GM18867 (cell line): ENCODE measurements around the gene FGFR3.
"Not testable (repeated sequence)": the region's sequence is repeated elsewhere in the genome, so short reads cannot be mapped to it uniquely, and the experiment has no call there.

Experiments used
- ATAC-seq: cut with Tn5 transposase; IDR thresholded peaks from one replicate; pipeline ENCODE4 v1.9.1; 2021; ENCODE audit warnings: mild to moderate bottlenecking, moderate library complexity; ENCODE audit not compliant: unreplicated experiment

Gene FGFR3

DNA sequence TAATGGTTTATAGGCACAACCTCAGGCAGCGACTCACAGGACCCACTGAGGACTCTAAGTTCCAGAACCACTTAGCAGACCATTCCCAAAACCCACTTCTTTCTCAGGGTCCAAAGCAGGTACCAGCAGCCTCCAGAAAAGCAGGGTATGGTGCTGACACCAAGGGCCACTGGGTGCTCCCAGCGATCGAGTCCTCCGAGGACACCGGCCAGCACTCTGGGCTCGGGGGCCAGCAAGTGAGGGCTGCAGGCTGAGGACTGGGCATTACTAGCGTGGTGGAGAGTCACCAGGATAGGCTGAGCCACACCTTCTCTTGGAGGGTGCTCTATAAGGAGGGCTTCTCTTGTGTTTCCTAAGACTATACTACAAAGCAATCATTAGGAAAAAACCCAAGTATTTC, 43.6 kb downstream of the FGFR3 start:
- ATAC-seq: no peak

DNA sequence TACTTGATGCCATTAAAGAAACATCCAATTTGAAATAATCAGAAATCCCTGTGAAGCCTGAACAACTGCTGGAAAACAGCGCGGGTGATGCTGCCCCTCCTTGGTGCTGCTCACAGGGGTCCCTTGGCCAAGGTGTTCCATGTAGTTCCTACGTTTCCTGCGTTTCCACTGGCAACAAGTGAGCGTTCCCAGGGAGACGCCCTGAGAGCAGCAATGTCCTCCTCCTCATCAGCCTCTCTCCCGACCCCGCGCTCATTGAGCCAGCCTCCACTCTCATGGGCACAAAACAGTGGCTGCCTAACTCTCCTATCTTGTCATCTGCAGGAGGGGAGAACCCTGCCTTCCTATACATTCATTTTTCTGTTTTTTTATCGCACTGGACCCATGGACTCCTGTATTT, 44.0 kb downstream of the FGFR3 start:
- ATAC-seq: no peak

GRCh38 chr4:1839282-1839681, 46.2 kb downstream of the FGFR3 start:
- ATAC-seq: no peak

- ATAC-seq: no peak
Observed at GRCh38 chr4:1841201-1841886, 48.3 kb downstream of the FGFR3 start.

GRCh38 chr4:1841887-1842210, 48.8 kb downstream of the FGFR3 start:
- ATAC-seq: no peak

DNA sequence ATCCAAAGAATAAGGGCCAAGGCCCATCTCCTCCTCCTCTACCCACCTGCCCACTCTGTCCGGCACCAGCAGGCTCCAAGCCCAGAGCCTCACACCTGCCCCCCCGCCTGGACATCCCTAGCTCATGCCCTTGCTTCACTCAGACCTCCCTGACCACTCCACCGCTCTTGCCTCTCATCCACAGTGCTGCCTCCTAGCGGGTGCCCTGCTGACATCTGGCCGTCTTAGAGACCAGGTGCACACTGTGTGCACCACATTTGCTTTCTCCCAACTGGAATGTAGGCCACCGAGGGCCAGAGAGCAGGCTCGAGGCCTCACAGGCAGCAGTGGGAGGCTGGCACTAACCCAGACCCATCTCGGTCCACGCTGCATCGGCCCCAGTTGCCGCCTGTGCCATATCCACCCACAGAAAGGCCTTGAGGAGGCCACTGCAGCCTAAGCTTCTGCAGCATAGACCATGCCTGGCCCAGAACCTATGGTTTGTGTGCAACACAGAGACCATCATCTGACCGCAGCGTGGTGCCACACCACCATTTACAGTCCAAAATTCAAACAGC, 49.3 kb downstream of the FGFR3 start:
- ATAC-seq: no peak

DNA sequence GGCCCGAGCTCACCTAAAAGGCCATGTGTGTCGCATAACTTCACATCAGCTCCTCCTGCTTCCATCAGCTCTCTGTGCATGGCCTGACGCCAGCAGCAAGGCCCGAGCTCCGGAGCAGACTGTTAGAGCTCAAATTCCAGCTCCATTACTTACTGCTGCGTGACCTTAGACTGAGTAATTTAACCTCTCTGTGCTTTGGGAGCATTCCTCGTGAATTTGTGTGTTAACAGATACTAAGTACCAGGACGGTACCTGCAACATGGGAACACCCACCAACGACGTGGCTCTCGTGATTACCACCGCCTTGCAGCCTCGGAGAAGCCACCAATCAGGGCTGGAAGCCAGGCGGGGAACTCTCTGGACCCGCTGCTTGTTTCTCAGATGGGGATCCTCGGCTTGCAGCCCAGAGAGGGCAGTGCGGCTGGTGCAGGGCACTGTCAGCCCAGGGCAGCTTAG, 49.9 kb downstream of the FGFR3 start:
- ATAC-seq: no peak

DNA sequence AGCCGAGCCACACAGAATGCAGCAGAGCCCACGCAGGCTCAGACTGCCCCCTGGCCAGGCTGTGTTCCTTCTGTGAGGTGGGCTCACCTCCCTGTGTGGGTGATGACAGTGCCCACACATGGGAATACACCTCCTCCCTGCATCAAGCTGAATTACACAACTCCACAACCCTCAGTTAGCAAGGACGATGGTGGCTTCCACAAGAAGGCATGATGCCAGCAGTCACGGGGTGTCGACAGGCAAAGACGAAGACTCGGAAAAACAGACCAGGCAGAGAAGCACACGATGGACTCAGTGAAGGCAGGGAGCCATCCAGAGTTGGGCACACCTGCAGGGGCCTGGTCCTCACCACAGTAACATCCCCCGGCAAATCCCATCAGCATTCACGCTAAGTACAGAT, 50.8 kb downstream of the FGFR3 start:
- no peak for ATAC-seq

- ATAC-seq: not testable (repeated sequence)
Observed at GRCh38 chr4:1844618-1845017, 51.5 kb downstream of the FGFR3 start.

GRCh38 chr4:1846580-1846979, 53.5 kb downstream of the FGFR3 start:
- ATAC-seq: no peak

- ATAC-seq: no peak
Observed at GRCh38 chr4:1850276-1850675, 57.2 kb downstream of the FGFR3 start.

DNA sequence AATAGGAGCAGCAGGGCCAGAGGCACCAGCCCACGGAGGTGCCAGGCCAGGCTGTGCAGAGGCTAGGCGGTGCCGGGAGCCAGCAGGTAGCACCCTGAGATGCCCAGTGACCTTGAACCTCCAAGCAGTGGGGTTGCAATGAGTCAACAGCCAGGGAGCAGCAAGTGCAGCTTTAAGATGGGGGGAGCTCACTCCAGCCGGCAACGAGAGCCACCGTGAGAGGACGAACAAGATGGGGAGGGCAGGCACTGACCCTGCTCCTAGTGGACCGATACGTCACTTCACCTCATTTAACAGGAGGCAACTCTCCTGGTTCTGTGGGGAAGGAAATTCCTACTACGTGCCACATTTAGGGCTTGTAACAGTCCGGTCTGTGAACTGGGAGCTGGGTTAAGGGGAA, 58.1 kb downstream of the FGFR3 start:
- no peak for ATAC-seq

DNA sequence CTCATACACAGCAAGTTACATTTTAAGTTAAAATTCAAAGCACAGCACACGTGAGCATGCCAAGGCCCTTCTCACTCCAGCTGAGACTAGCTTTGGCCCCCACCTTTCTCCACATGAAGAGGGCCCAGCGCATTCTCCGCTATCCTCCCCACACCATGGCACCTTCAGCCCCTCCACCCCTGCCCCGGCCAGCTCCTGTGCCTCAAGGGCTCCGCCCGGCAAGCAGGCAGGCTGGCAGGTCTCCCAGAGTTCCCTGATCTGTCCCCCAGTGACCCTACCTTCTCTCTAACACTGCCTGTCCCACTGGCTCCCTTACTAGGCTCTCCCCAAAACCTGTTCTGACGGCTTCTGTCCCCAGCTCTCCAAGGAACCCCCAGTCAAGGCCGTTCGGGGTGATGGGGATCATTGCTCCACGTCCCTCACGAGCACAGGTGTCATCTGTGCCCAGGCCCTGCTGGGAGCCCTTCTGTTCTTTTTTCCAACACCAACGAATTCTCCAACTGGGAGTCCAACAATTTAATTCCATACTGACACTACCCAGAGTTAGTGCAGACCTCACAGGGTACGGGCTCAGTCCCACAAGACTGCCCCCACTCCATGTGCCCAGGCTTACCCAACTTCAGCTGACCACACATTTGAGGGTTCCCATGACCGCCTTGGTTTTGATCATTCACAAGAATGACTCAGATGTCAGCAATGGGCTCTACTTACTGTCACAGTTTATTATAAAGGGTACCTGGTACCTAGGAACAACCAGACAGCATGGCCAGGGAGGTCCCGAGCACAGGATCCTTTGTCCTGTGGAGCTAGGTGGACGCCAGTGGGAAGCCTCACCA, 58.7 kb downstream of the FGFR3 start:
- ATAC-seq: no peak

DNA sequence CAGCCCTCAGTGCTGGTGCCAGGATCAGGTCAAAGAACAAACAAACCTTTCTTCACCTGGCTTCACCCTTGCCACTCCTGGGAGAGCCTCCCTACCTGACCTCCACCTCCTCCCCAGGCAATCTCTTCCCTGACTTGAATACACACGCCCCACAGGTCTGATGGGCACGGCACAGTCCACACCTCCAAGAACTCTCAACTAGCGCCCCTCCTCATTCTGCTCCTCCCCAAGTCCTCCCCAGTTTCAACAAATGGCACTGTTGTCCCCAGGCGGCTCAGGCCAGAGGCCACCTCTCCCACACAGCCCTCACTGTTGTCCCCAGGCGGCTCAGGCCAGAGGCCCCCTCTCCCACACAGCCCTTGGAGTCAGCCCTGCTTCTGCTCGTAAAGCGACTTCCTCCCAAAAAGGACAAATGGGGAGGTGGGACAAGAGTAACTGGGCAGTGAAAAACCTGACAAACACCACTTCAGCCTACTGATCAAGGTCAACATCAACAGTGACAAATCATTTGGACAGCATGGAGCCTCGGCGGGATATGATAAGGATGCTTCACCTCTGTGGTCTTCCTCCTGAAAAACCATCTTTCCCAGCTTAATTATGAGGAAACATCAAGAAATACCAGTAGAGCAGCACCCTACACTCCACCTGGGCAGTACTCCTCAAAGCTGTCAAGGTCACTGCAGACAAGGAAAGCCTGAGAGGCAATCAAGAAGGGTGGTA, 60.0 kb downstream of the FGFR3 start:
- ATAC-seq: no peak

- ATAC-seq: no peak
Observed at GRCh38 chr4:1854752-1855151, 61.7 kb downstream of the FGFR3 start.

DNA sequence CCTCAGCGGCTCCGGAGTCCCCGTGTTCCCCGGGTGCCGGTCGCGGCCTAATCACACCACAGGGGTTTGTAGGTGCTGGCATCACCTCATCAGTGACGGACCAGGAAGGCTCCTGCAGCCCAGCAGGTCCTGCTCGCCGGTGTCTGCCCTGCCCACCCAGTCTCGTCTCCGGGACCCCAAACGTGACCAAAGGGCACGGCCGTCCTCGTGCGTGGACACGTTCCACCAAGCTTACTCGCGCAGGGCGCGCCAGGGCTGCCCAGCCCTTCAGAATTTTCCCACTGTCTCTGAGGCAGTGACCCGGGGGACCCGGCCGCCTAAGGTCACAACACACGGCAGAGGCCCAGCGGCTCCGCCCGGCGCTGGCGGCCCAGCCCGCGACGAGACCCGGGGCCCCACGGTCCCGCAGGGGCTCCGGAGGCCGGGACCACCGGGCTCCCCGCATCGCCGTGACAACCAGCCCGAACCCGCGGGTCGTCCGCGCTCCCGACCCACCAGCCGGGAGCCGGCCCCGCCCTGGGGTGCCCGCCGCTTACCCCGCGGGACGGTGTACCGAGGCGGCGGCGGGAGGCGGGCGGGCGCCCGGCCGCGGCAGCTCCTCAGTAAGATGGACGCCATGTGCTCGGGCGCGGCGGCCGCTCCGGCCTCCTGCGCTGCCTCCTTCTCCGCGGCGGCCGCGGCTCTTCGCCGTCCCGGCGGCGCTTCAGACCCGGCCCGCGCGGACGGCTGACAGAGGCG, 62.4 kb downstream of the FGFR3 start:
- ATAC-seq: peak; percentile 28

- ATAC-seq: peak; percentile 89
Observed at GRCh38 chr4:1856071-1856942, 63.2 kb downstream of the FGFR3 start, which contains the start of gene LETM1. Gene LETM1, minus strand, starts transcription at chr4:1856156. Its CDS starts 206 bp downstream, at chr4:1855950.

DNA sequence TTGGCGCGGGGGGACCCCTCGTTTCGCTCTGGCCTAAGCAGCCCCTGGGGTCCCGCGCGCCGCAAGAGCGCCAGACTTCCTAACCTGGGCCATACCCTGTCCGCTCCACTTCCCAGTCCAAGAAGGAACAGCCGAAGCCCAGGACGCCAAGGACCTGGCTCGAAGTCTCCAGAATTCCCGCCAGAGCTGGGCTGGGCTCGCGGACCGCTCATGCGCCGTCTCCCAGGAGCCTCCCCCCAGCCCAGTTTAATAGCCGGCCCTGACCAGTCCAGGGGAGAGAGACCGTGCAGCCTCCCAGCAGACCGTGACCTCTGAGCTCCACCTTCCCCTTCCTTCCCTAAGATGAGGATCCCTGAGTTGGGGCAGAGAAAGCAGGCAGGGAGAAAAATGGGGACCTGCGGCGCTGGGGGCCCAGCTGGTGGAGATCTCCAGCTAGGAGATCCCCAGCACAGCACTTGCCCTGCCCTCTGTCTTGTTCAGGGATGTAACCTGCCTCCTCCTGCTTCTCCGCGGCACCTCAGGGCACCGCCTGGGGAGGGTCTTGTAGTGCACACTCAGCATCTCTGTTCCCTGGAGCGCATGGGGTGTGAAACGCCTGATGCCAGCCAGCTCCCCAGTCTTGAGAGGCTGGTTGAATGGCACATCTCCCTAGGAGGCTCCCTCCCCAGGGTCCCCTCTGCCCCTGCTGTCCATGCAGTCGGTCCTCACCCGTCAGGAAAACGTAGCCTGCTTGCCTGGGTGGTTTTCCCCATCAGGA, 64.0 kb downstream of the FGFR3 start:
- no peak for ATAC-seq

- no peak for ATAC-seq
Observed at GRCh38 chr4:1857931-1858330, 64.8 kb downstream of the FGFR3 start.
